CD4-positive, alpha-beta T cell treated with Interleukin-17A for 1 hour (primary cell): Measurements from ENCODE around the gene TKTL2.

Experiments
- DNase-seq: peaks from one replicate; pipeline ENCODE4 v3.0.0-alpha.2; 2020

The TKTL2 gene, protein sequence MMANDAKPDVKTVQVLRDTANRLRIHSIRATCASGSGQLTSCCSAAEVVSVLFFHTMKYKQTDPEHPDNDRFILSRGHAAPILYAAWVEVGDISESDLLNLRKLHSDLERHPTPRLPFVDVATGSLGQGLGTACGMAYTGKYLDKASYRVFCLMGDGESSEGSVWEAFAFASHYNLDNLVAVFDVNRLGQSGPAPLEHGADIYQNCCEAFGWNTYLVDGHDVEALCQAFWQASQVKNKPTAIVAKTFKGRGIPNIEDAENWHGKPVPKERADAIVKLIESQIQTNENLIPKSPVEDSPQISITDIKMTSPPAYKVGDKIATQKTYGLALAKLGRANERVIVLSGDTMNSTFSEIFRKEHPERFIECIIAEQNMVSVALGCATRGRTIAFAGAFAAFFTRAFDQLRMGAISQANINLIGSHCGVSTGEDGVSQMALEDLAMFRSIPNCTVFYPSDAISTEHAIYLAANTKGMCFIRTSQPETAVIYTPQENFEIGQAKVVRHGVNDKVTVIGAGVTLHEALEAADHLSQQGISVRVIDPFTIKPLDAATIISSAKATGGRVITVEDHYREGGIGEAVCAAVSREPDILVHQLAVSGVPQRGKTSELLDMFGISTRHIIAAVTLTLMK

DNA sequence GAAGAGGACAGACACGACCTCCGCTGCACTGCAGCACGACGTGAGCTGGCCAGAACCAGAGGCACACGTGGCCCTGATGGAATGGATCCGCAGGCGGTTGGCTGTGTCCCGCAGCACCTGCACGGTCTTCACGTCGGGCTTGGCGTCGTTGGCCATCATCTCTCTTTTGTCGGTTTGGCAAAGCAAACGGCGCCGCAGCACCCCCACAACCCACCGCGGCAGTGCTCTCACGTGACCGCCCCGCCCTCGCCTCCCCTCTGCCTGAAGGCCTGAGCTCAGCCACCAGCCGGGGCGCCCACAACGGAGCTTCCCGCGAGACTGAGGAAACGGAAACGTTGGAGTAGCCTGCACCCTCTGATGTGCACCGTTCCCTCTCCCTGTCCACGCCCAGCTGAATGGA, at the start of gene TKTL2:
Gene TKTL2 (minus strand): TSS at position 179 of the 400 bp plus-strand sequence. CDS start 20 bp downstream, at position 159.
- DNase-seq, result no peak

DNA sequence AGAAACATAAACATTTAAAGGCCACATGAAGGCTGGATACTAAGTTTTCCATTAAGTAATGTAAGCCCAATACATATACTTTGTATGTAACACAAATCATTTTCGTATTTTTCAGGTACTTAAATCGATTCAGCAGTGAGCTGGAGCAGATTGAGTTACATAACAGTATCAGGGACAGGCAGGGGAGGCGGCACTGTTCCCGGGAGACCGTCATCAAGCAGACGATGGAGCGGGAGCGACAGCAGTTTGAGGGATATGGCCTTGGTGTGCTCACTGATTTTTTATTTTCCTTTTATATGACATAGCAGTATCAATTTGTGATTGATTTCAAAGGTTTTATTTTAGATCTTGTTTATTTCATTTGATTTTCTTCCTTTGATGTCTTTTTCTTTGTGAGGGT, 41.6 kb upstream of the TKTL2 start:
- no peak for DNase-seq

DNA sequence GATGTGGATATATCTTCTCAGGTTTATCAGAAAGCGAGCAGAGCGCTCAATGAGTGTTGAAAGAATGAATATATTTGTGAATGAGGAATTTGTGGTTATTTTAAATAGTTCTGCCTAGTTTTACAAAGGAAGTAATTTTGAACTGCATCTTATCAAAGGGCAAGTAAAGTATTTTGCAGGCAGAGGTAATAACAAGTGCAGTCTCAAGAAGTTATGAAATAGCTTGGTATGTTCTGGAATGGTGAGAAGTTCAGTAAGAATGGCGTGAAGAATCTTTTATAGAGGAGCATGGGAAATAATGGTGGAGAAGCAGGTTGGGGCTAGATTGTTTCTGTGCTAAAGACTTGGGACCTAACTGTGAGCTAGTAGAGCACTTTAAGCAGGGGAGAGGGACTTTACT, 31.8 kb upstream of the TKTL2 start:
- no peak for DNase-seq

DNA sequence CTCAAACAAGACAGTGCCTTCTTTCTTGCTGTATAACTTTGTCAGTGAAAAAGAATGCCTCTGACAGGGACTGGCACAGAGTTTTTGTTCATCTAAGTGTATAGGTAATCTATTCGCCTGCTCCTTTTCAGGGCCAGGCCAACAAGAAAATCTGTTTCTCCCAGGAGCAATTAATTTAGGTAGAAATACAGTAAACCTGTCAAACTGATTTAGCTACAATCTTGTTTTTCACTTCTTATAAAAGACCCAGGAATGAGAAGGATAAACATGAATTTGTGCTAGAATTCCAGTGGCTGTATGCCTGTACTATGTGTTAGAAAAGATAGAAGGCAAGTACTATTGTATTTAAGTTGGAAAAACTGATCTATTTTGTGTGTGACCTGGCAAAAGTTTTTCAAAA, 27.0 kb upstream of the TKTL2 start:
- DNase-seq, result no peak

DNA sequence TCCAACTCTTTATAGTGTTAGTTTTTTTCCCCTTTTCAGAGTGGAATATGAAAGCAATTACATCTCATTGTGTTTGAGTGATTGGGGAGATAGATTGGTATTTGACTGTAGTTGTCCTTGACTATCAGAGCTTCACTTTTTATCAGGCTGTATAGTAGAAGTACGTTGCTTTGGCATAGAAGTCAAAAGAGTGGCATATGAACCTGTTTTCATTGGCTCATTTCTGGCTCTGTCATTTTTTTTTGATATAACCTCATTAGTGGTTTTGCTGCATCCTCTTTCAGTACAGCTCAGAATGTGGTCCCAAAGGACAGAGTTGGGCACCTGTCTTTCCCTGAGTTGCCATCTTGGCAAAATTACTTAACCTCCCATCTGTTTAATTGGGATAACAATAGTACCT, 22.3 kb upstream of the TKTL2 start:
- DNase-seq, result peak; percentile 32

DNA sequence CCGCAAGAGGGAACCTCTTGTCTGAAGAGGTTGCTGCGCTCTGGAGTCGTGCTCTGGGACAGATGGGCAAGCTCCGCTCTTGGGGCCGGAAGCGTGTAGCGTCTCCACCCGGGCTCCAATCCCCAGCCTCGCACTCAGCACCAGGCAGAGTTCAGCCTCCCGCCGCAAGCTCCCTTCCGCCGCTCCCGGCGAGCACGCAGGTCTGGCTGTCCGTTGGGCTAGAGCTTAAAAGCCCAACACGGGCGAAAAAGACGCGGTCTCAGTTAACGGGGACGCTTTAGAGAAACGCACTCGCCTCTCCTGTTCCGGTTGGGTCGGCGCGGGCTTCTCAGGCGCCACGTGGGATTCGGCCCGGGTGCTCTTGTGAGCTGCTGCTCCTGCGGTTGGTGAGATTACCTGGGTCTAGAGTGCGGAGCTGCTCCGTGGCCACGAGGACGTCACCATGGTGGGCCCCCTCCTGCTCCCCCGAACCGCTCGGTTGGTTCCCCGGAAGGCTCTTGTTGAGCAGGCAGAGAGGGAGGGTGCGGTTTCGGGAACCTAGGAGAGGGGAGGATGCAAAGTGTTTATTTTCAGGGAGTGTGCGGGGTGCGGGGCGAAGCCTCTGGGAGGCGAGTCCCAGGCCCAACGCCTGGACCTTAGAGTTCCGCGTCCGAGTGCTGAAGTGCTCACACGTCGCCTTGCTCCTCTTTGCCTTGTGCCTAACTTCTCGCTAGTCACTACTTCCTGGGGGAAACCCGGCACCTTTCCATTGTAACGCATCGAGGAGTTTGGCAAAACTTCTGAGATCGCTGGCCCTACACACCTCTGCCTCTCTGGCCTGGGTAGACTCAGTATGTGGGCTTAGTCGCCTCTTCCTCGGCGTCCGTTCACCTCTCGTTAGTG, 21.0 kb upstream of the TKTL2 start, which contains the start of gene TMA16:
Gene TMA16 (plus strand): TSS at position 331 of the 882 bp plus-strand sequence. CDS start 112 bp downstream, at position 443.
- peak; percentile 83 for DNase-seq

DNA sequence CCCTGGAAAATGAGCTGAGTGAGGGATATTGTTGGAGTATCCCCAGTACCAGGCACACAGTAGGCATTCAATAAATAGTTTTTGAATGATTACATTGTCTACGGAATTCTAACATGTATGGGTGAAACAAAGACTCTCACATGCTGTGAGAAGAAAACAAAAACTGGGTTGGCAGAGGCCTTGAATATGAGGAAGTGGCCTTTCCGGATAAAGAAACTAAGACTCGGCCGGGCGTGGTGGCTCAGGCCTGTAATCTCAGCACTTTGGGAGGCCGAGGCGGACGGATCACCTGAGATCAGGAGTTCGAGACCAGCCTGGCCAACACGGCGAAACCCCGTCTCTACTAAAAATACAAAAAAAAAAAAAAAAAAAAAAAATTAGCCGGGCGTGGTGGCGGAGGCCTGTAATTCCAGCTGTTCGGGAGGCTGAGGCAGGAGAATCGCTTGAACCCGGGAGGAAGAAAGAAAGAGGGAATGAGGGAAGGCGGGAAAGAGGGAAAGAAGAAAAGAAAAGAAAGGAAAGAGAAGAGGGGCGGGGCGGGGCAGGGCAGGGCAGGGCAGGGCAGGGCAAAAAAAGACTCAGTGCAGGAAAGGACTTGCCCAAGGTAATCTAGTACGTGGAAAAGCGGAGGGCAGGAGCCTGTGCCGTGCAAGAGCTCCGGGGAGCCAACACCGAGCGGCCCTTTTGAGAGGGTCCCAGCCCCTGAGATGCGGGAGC, 20.2 kb upstream of the TKTL2 start:
- DNase-seq, result peak; percentile 23

DNA sequence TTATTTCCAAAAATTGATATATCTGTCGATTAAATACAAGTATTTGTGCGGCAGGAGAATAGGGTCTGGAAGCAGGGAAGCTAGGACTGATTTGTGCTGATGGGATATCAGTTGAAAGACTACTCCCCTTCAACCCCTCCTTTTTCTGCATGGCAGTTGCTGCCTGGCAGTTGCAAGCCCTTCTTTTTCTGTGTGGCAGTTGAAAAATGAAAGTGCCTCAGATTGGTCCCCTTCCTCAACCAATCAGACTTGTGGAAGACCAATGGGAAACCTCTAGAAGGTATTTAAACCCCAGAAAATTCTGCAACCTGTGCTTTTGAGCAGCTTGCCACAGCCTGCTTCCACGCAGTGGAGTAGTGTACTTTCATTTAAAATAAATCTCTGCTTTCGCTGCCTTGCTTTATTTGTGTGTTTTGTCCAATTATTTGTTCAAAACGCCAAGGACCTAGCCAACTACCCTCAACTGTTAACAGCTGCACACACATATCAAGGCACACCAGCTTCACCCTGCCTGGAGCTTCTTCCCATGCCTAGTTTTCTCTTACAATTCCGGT, 19.5 kb upstream of the TKTL2 start:
- peak; percentile 9 for DNase-seq

DNA sequence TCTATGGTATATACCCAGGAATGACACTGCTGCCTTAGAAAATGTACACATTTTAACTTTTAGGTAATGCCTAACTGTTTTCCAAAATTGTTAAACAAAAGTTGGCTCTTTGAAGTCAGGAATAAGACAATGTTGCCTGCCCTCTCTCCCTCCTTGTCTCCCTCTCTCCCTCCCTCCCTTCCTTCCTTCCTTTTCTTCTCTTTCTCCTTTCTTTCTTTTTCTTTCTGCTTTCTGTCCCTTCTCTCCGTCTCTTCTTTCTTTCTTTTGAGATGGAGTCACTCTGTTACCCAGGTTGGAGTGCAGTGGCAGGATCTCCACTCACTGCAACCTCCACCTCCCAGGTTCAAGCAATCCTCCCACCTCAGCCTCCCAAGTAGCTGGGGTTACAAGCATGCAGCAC, 16.4 kb upstream of the TKTL2 start:
- no peak for DNase-seq

DNA sequence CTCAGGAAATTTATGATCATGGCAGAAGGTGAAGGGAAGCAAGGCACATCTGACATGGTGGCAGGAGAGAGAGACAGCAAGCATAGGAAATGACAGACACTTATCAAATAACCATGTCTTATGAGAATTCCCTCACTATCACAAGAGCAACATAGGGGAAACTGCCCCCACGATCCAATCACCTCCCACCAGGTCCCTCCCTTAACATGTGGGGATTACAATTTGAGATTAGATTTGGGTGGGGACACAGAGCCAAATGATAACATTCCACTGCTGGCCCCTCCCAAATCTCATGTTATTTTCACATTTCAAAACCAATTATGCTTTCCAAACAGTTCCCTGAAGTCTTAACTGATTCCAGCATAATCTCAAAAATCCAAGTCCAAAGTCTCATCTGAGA, 12.8 kb upstream of the TKTL2 start:
- no peak for DNase-seq

DNA sequence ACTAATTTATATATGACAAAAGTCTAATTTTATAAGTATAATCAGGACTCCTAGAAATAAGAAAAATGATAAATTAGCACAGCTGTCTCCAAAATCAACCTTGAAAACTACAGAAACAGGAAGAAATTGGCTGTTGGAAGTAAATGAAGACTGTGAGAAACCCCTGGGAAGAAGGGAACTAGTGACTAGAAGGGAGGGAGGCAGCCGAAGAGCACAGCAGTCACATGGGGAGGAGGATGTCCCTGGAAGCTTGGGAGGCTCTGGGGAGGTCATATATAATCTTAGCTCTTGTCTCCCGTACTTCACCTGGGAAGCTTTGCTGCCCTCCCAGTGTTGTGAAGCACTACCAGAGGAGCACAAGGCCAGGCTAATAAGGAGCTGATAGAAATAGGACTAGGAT, 12.0 kb upstream of the TKTL2 start:
- DNase-seq, result no peak

DNA sequence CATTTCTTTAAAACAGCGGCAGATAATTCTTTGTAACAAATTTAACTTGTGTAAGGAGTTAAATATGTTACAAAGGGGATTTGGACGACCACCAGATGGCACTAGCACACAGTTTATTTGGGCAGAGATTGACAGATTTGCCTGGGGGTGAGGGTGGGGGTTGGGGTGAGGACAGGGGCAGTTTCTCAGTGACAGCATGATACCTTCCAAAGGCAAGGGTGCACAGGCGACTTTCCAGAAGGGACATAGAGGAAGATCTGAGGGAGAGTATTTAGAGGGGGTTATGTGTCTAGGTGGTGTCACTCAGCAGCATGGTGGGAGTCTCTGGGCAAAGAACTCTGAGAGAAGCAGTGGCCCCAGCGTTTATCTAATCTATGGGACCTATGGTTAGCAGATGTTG, 11.4 kb upstream of the TKTL2 start:
- DNase-seq, result peak; percentile 66

DNA sequence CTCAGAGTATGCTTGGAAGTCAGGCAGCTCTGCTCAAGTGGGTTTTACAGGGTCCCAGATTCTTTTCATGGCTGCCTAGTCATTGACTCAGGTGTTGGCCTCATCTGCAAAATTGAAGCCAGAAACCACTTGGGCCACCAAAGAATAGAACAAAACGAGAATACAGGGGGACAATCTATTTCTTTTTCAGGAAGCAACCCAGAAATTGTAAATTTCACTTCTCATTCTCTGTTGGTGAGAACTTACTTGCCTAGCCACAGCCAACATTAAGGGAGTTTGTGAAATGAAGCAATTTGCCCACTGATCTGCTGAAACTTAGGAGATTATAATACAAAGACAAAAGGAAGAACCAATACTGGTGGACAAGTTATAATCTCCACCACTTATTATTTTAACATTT, 8.6 kb upstream of the TKTL2 start:
- no peak for DNase-seq

DNA sequence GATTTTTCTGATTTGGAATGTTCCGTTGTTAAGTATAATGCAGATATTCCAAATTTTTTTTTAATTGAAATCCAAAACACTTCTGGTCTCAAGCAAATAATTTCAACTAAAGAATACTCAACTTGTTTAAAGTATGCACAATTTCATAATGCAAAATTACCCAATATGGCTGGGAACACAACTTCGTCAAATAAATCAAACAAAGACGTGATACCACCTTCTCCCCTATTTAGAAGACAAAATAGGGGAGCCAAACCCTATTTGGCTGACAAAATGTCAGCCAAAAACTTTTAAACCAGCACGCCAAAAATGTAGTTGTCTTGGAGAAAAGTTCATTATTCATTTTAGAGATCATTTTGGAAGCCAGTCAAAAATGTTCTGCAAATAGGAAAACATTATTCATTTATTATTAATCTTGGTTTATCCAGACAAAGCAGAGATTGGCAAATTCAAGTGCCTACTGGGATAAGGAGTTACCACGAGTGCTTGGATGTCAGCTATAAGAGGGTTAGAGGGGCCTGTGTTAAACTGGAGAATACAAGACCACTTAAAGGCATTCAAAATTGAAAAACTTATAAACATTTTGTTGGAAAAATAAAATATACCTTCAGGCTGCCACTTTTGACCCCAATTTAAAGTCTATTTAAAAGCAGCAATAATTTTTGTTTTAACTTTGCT, 3.3 kb upstream of the TKTL2 start:
- no peak for DNase-seq

DNA sequence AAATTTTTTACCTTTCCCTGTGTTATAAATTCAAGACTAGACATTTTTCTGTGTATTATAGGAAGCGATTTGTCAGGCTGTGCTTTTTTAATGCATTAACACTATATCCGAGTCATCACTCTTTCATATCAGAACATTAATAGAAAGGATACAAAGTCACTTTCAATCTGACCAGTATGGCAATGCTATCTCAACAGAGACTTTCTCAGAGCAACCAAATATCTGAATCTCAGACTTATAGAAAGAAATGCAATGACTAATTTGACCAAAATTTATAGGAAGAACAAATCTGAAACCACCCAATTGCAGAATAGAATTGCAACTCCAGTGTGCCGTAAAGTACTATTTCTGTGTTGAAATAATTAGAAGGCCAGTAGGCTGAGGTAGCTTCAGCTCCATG, 473 bp upstream of the TKTL2 start:
- DNase-seq, result no peak

DNA sequence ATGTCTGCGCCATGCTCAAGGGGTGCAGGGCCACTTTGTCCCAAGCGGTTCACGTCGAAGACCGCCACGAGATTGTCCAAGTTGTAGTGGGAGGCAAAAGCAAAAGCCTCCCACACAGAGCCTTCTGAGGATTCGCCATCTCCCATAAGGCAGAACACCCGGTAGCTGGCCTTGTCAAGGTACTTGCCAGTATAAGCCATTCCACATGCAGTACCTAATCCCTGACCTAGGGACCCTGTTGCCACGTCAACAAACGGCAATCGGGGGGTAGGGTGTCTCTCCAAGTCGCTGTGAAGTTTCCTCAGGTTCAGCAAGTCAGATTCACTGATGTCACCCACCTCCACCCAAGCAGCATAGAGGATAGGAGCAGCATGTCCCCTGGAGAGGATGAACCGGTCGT, 424 bp downstream of the TKTL2 start:
- DNase-seq, result no peak

DNA sequence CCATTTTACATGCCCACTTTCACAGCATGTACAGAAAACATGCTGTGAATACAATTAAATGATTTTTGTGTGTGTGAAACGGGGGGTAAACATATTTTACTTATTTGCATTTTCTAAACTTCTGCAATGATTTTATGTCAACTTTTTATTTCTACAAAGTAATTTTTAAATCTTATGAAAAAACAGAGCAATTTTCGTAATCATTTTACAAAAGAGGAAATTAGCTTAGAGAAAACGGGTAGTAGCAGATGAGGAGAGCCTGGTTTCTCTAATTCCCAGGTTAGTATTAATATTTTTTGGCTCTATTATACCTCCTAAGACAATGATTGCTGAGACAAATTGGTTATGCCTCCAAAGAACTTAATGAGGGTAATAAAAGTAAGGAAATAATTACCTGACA, 3.2 kb downstream of the TKTL2 start:
- no peak for DNase-seq

DNA sequence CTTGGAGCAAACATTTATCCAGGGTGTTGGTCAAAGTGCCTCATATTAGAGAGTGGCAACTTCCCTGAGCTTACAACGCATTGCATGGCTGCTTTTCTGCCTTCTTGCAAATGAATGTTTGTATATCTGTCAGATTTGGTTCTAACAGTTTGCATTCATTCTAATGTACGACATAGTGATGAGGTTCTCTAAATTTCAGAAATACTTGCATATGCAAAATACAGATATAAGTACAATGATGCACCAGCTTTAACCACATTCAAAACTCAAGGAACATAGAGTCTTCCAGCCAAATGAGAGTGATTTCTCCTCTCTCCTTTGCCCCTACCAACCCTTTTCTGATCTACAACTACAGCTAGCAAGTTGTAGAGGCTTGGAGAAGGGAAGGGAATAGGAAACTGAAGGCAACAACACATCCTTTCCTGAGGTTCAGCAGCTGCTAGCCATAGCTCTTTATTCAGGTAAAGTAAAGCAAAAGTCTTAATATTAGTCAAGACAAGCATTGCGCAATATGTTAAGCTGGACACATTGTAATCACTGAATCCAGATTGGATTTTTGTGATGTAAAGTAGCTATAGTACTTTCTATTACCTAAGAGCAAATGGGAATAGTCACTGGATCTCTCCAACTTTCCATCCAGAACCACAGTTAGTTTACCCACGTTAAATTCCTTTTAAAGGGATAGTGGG, 6.3 kb downstream of the TKTL2 start:
- no peak for DNase-seq

DNA sequence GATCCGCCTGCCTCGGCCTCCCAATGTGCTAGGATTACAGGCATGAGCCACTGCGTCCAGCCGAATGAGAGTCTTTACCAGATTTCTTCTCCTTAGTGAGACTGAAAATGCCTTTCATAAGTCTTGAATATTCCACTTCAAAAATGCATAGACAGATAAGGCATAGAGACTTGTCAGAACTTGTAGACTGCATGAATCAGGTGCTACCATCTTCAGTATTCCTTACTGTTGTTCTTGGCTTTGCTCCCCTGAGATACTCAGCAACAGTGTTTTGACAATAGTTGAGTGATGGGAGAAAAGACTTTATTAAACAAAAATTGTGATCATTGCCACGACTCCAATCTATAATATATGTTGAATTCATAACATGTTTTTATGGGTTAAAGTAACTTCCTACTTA, 11.0 kb downstream of the TKTL2 start:
- no peak for DNase-seq

DNA sequence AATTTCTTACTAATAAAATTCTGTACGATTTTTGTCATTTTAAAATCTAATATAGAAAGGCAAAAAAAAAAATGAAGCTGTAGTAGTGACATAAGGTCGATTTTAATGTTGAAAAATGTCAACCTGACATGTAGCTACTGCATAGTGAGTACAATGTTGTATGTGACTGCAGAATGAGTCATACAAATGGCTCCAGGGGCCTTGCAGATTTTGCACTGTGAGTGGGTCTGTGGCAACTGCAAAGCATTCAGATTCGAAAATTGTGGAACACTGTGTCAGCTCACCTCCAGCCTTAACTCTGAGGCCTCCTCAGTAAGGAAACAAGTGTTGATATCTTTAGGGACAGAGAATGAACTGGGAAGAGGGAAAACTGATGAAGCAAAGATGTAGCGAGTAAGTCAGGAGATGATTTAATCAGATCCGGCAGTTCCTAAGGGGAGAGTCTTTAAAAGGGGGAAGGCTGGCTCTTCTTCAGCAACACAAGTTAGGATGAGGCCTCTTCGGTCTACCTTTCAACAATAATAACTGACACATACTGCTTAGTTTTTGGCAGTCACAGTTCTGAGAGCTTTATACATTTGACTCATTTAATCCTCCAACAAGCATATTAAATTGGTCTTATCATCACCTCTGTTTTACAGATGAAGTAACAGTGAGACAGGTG, 24.9 kb downstream of the TKTL2 start:
- DNase-seq, result no peak

DNA sequence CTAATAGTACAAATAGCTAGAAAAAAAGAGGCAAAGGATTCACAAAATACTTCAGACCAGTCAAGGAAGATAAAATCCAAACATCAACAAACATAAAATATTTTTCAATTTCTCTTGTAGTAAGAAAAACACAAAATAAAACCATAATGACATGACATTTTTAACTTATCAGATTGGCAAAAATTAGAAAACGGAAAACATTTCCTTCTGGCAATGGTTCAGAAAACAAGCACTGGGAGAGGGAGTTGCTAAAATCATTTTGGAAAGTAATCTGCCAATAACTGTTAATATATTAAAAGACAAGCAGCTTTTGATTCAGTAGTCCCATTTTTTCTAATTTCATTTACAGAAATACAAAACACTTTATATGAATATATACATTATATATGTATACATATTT, 26.1 kb downstream of the TKTL2 start:
- DNase-seq, result no peak
